ENCODE results near the gene DEPP1. TPM values are rescaled to one million over a fixed set of nuclear protein-coding genes. Genes with fewer than 3 reads are reported as not detected.

Gene DEPP1
- total and polyA plus RNA-seq, 5 donors from 2014 or later = 0.44 TPM; not detected in 4

DNA sequence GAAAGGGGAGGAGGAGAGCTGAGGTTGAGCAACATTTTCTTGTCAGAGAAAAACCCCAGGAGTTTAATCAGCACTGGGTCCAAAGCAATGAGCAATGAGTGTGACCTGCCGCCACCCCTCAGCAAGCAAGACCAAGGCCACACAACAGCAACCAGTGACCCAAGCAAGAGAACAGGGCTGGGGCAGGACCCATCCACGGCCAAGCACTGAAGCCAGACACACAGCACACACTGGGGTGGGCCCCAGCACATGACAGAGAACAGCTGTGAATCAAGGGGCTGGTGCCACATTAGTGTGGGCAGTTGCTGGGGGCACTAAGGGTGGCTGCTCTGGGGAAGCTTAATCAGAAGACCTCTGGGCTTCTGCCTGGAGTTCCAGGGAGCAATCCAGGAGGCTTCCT lies 51.3 kb downstream of the DEPP1 start:
- H3K27ac ChIP-seq (ENCODE audit: insufficient read depth, low read length, poor library complexity, severe bottlenecking) = no peak overlapping the region
- no peaks in the 10 kb centered on the region for H3K4me1 ChIP-seq (ENCODE audit: control insufficient read depth, insufficient read depth, low read length, poor library complexity, severe bottlenecking)
- DNase-seq = no peak
- H3K27me3 ChIP-seq (ENCODE audit: control insufficient read depth, insufficient read depth, low read length) = no peaks in the 10 kb centered on the region
- H3K9me3 Mint-ChIP-seq = no peaks in the 10 kb centered on the region
- H3K36me3 ChIP-seq (ENCODE audit: control insufficient read depth, insufficient read depth, low read length) = no peaks in the 10 kb centered on the region
- H3K4me3 ChIP-seq (ENCODE audit: low read depth, low read length) = no peak overlapping the region
- H3K9me3 ChIP-seq (ENCODE audit: control insufficient read depth in 2 of 2, low read length in 2 of 2) = no peaks in the 10 kb centered on the region
- no peaks in the 10 kb centered on the region for H3K36me3 Mint-ChIP-seq
- no peak overlapping the region for H3K27ac Mint-ChIP-seq
- no peaks in the 10 kb centered on the region for H3K4me1 Mint-ChIP-seq
- no peaks in the 10 kb centered on the region for H3K27me3 Mint-ChIP-seq
- ATAC-seq (ENCODE audit: low read depth in 2 of 2) = no peak
- H3K4me3 Mint-ChIP-seq = no peak overlapping the region

DNA sequence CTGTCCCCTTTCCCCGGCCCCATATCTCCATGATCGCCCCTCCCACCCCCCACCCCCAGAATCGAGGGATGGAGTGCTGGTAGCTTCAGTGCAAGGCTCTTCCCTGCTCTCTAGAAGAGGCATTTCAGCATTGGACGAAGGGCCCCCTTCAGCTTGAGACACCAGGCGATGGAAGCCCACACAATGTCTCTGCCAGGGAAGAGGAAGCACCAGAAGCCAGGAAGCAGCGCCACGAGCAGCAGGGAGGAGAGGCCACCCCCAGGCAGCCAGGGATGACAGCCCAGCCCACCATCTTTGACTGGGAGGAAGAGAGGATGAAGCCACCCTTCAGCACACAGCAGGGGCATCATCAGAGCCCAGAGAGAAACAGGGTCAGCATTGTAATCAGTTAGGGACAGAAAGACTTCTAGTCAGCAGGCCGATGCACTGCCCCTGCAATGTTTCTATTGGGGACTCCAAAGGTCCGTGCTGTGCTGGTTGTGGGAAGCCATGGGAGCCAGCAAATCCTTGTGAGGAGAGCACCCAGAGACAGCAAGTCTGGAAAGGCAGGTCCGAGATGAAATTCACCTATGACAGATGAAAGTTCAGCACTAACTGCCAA lies 51.8 kb downstream of the DEPP1 start:
- DNase-seq = no peak
- Histone ChIP-seq H3K4me3 (ENCODE audit: low read depth, low read length) (no peak overlapping the region), H3K27me3 (ENCODE audit: control insufficient read depth, insufficient read depth, low read length) (no peaks in the 10 kb centered on the region), H3K4me1 (ENCODE audit: control insufficient read depth, insufficient read depth, low read length, poor library complexity, severe bottlenecking) (no peaks in the 10 kb centered on the region), H3K9me3 (ENCODE audit: control insufficient read depth in 2 of 2, low read length in 2 of 2) (no peaks in the 10 kb centered on the region), H3K27ac (ENCODE audit: insufficient read depth, low read length, poor library complexity, severe bottlenecking) (no peak overlapping the region), H3K36me3 (ENCODE audit: control insufficient read depth, insufficient read depth, low read length) (no peaks in the 10 kb centered on the region)
- Mint-ChIP-seq H3K4me3 (no peak overlapping the region), H3K9me3 (no peaks in the 10 kb centered on the region), H3K36me3 (no peaks in the 10 kb centered on the region), H3K27me3 (no peaks in the 10 kb centered on the region), H3K27ac (no peak overlapping the region), H3K4me1 (no peaks in the 10 kb centered on the region)
- no peak for ATAC-seq (ENCODE audit: low read depth in 2 of 2)

Other genes with a start within 250 kb of the DEPP1 start
- gene TMEM72, start 67.5 kb downstream of the DEPP1 start, total RNA-seq = not detected
- not detected for gene TMEM72, start 67.5 kb downstream of the DEPP1 start, polyA plus RNA-seq
- 1.3 TPM for gene RASSF4, start 19.0 kb downstream of the DEPP1 start, total RNA-seq
- gene RASSF4, start 19.0 kb downstream of the DEPP1 start, polyA plus RNA-seq = under 1 TPM in 3 of 4 donors, not detected in 1; 0.37 to 0.67 (median 0.39) TPM
- 10.7 TPM for gene ZNF22, start 22.1 kb upstream of the DEPP1 start, total RNA-seq
- 10 to 100 TPM; 19.8 to 30.0 (median 25.6) TPM for gene ZNF22, start 22.1 kb upstream of the DEPP1 start, polyA plus RNA-seq